K562 (cell line): ENCODE data around the gene SLC24A3.

Source experiments
- AFF4 ChIP-seq: sonication (generic); formaldehyde crosslinking; IDR thresholded peaks from 2 replicates; pipeline ENCODE4 v1.8.0; 2023; ENCODE audit warnings: mild to moderate bottlenecking, missing genetic modification reagents
- CTCF ChIP-seq, 3 experiments: IDR thresholded peaks in 2 of 3; conservative IDR thresholded peaks in 1 of 3; 2 replicates each; pipeline ENCODE4 v1.5.1; 2011 to 2012; ENCODE audit warnings: low read length in 3 of 3, mild to moderate bottlenecking in 3 of 3, control low read depth in 2 of 3, improper control_type of control experiment in 1 of 3, inconsistent platforms in 1 of 3, low read depth in 1 of 3, mixed read lengths in 1 of 3, moderate library complexity in 1 of 3; ENCODE audit not compliant: insufficient read depth in 2 of 3
- EP300 ChIP-seq: IDR thresholded peaks from 2 replicates; pipeline ENCODE4 v1.6.1; 2012; ENCODE audit warnings: low read length, improper control_type of control experiment
- FOSL1 ChIP-seq: fragments of 200-800 bp; sonication (Bioruptor generic); conservative IDR thresholded peaks from 2 replicates; pipeline ENCODE4 v1.6.1; 2016; ENCODE audit warnings: missing genetic modification characterization, missing compliant biosample characterization
- FOXK1 ChIP-seq: sonication (generic); formaldehyde crosslinking; IDR thresholded peaks from 2 replicates; pipeline ENCODE4 v1.8.0; 2022; ENCODE audit warnings: missing genetic modification reagents, mild to moderate bottlenecking, borderline replicate concordance
- HDAC2 ChIP-seq: fragments of 450-650 bp; IDR thresholded peaks from 2 replicates; pipeline ENCODE4 v1.6.1; 2016; ENCODE audit warnings: mild to moderate bottlenecking
- LARP7 ChIP-seq: fragments of 450-650 bp; IDR thresholded peaks from 2 replicates; pipeline ENCODE4 v1.6.1; 2016
- POLR2AphosphoS5 ChIP-seq: IDR thresholded peaks from 2 replicates; pipeline ENCODE4 v1.6.1; 2011; ENCODE audit warnings: mild to moderate bottlenecking, low read depth, low read length, moderate library complexity; ENCODE audit not compliant: control insufficient read depth, insufficient read depth
- RBBP5 ChIP-seq: fragments of 200-600 bp; sonication (generic); IDR thresholded peaks from 2 replicates; pipeline ENCODE4 v1.6.1; 2012; ENCODE audit warnings: borderline replicate concordance, mild to moderate bottlenecking, low read length, control low read depth, inconsistent platforms; ENCODE audit not compliant: insufficient read depth, poor library complexity, severe bottlenecking
- SOX6 ChIP-seq: fragments of 450-650 bp; IDR thresholded peaks from 2 replicates; pipeline ENCODE4 v1.6.1; 2014; ENCODE audit warnings: mild to moderate bottlenecking
- ZFP36 ChIP-seq: fragments of 150-350 bp; IDR thresholded peaks from 2 replicates; pipeline ENCODE4 v1.6.1; 2018; ENCODE audit warnings: low read length, low read depth; ENCODE audit not compliant: partially characterized antibody
- ZNF174 ChIP-seq: fragments of 250-450 bp; sonication (Bioruptor Pico); IDR thresholded peaks from 2 replicates; pipeline ENCODE4 v1.4.0; 2020; ENCODE audit warnings: mild to moderate bottlenecking

- TF ChIP-seq HDAC2 = no peak
- TF ChIP-seq RBBP5 = no peak
- TF ChIP-seq ZNF174 (CRISPR knock-in tag) = no peak
- TF ChIP-seq FOXK1 (CRISPR knock-in tag) = no peak
- no peak for TF ChIP-seq SOX6
- no peak for TF ChIP-seq ZFP36
- no peak for TF ChIP-seq FOSL1 (tag)
- TF ChIP-seq CTCF (IDR thresholded peaks at IDR 0.05 in 2 of 3, conservative IDR thresholded peaks at IDR 0.05 in 1 of 3; ENCODE audit: insufficient read depth in 2 of 3, low read depth in 1 of 3, low read length in 3 of 3) = no peak
- no peak for TF ChIP-seq AFF4 (CRISPR knock-in tag)
- TF ChIP-seq LARP7 = no peak
- TF ChIP-seq EP300 = no peak
- TF ChIP-seq POLR2AphosphoS5 = no peak
Measured at GRCh38 chr20:19288061-19288460, 75.6 kb downstream of the SLC24A3 start.
